ENCODE results near the gene CCER1.

Gene CCER1

DNA sequence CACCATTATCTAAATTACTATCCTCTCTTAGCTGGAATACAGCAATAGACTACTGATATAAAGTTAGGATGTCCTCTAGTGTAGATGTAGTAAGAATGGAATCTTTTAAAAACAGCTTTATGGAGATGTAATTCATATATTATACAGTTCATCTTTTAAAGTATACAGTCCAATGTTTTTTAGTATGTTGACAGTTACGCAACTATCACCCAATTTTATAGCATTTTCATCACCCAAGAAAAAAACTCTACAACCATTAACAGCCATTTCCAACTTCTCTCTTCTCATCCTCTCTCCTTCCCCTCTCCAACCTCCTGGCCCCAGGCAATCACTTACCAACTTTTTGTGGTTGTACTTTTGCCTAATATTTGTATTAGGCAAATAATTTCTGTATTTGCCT lies 27.2 kb upstream of the CCER1 start:
- ChIA-PET CTCF (no interaction called here), POLR2A (ENCODE audit: low non-redundant PET) (no interaction called here)
- H3K27ac ChIP-seq: no peak overlapping the region
- DNase-seq (ENCODE audit: low spot score): no peak
- TF ChIP-seq CTCF (conservative IDR thresholded peaks at IDR 0.05; ENCODE audit: low read depth): no peak

DNA sequence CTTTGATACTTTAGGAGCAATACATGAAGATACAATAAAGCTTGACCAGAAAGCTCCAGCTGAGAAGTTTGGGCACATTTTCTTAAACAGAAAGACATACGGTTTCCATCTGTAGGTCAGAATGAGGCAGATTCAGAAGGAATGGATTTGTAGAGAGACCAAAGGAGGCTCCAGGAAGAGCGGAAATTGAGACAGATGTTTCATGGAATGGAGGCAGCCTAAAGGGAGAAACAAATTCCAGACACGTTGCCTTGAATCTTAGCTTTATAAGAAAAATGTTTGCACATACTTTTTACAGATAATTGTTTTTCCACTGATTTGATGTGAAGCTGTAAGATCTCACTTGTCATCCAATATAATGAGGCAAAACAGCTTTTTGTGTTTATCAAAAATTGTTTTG lies 25.0 kb upstream of the CCER1 start:
- POLR2A ChIA-PET (ENCODE audit: low non-redundant PET): no interaction called here
- DNase-seq (ENCODE audit: low spot score): no peak
- no peak overlapping the region for H3K27ac ChIP-seq
- TF ChIP-seq CTCF (conservative IDR thresholded peaks at IDR 0.05; ENCODE audit: low read depth): no peak
- CTCF ChIA-PET: interaction anchor here (1.1 kb wide), 2 partner anchors 129 to 373 kb away, joined by 3 read pairs; no protein-coding TSS in a partner anchor

DNA sequence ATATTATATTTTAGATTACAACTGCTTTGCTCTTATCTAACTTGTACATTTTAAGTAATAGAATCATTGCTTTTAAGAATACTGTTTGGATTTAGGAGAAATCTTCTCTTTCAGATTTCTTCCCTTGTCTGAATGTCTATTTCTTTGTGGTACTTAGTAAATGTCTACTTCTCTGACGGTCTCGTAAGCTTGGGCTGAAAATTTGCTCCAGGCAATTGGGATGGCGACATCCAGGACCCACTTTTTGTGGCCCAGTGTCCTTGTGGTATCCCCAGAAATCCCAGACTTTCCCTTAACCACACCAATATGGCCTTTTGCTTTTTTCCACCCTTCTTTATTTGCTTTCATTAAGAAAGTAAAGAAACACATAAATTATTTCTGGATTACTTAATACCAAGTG lies 24.0 kb upstream of the CCER1 start:
- CTCF ChIA-PET: interaction anchor here (0.6 to 2.5 kb wide), 5 partner anchors 349 to 637 kb away, joined by 3 to 15 read pairs (median 4); no protein-coding TSS in a partner anchor
- POLR2A ChIA-PET (ENCODE audit: low non-redundant PET): no interaction called here
- no peak for DNase-seq (ENCODE audit: low spot score)
- H3K27ac ChIP-seq: no peak overlapping the region
- no peak for TF ChIP-seq CTCF (conservative IDR thresholded peaks at IDR 0.05; ENCODE audit: low read depth)

DNA sequence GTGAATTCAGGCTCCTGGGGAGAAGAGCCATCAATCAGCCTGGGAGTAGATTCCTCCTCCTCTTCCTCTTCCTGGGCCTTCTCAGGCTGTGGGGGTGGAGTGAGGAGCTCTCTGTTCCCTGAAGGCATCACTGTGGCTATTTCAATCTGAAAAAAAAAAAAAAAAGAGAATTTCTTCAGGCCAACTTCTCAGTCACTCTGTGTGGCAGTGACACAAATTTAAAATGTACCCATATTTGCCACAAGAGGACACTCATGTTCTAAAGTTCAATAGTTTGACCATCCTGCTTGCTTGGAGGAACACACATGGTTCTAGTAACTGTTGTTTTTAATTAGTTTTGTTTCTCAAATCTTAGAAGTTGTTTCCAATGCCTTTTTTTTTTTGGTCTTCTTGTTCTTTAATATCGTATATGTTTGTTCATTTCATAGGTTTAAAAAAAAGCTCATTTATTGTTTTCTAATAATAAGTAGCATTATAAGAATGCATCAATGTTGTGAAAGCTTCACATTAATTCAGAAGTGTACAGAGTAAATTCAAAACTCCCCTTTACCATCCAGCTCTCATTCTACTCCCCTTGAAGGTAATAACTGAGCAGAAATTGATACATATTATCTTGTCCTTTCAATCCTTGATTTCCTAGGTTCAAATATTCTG lies 23.3 kb upstream of the CCER1 start:
- peak; percentile 64 for TF ChIP-seq CTCF (conservative IDR thresholded peaks at IDR 0.05; ENCODE audit: low read depth)
- no peak overlapping the region for H3K27ac ChIP-seq
- ChIA-PET CTCF (interaction anchor here (0.6 to 2.5 kb wide), 9 partner anchors 349 to 1508 kb away, joined by 3 to 15 read pairs (median 4); no protein-coding TSS in a partner anchor), POLR2A (ENCODE audit: low non-redundant PET) (no interaction called here)
- DNase-seq (ENCODE audit: low spot score): peak; percentile 36

GRCh38 chr12:90977224-90977623 lies 22.2 kb upstream of the CCER1 start:
- CTCF ChIA-PET: interaction anchor here (2.5 kb wide), 1 partner anchor 378 kb away, joined by 15 read pairs; no protein-coding TSS in a partner anchor
- DNase-seq (ENCODE audit: low spot score): no peak
- POLR2A ChIA-PET (ENCODE audit: low non-redundant PET): no interaction called here
- no peak overlapping the region for H3K27ac ChIP-seq
- no peak for TF ChIP-seq CTCF (conservative IDR thresholded peaks at IDR 0.05; ENCODE audit: low read depth)

DNA sequence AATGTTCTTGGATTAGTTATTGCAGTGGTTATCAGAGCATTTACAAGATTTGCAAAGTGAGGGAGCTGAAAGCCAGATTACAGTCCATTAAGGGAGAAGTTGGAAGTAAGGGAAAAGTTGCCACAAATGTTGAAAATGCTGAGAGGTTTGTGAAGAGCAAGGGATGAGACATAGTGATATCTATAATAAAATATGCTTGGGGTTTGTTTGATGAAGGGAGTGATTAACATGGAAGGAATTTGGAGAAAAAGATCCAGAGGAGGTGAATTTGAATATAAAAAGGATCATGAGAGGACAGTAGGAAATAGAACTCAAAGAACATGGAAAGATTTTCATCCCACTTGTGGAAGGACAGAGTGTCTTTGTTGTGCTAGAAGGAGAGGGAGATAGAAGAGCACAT lies 19.3 kb upstream of the CCER1 start:
- peak; percentile 20 for DNase-seq (ENCODE audit: low spot score)
- ChIA-PET CTCF (no interaction called here), POLR2A (ENCODE audit: low non-redundant PET) (no interaction called here)
- no peak for TF ChIP-seq CTCF (conservative IDR thresholded peaks at IDR 0.05; ENCODE audit: low read depth)
- no peak overlapping the region for H3K27ac ChIP-seq

Measured in RWPE1 (cell line).